Endothelial cell of umbilical vein (primary cell): Measurements from ENCODE around the gene THSD7B. TPM values are rescaled to one million over a fixed set of nuclear protein-coding genes. Genes with fewer than 3 reads are reported as not detected.

Experiments
- BruUV-seq: library from RNA; stranded (reverse); fragments of 400-500 nt; replicated peaks from 2 replicates; lab custom pipeline; 2021; lab: Mats Ljungman, UMichigan
- CTCF ChIA-PET: fragments of 300-600, 350-600 bp; sonication (Branson Sonifier 250); formaldehyde crosslinking; loops from one replicate; lab custom pipeline; 2021; ENCODE audit warnings: antibody characterized with exemption, inconsistent platforms; lab: Charles Lee
- POLR2A ChIA-PET: fragments of 300-600, 350-600 bp; sonication (Branson Sonifier 250); formaldehyde crosslinking; loops from one replicate; lab custom pipeline; 2021; ENCODE audit warnings: antibody characterized with exemption, inconsistent platforms; lab: Charles Lee
- DNase-seq: peaks from one replicate; pipeline ENCODE4 v3.0.0-alpha.2; 2011; ENCODE audit warnings: low read depth, low spot score
- FAIRE-seq: peaks from 2 replicates; lab custom pipeline; 2011; peaks lifted over from hg19 to GRCh38; lab: Jason Lieb, UNC
- H2AFZ ChIP-seq: 2 replicates; pipeline ENCODE4 v1.6.0; 2012; ENCODE audit warnings: low read depth, low read length, control low read depth, inconsistent platforms
- H3K27ac ChIP-seq: 2 replicates; pipeline ENCODE4 v1.5.1; 2011; ENCODE audit warnings: low read depth, mild to moderate bottlenecking, control low read depth, low read length, moderate library complexity; ENCODE audit not compliant: insufficient read depth
- H3K27me3 ChIP-seq, 2 experiments: 2 replicates each; pipeline versions ENCODE4 v1.6.0 to v1.6.1; 2011; ENCODE audit warnings: low read length in 2 of 2, mixed read lengths in 1 of 2; ENCODE audit not compliant: control insufficient read depth in 2 of 2, insufficient read depth in 2 of 2
- H3K36me3 ChIP-seq, 2 experiments: 2 replicates in 1 of 2; 3 replicates in 1 of 2; pipeline ENCODE4 v1.5.1; 2011; ENCODE audit warnings: low read length in 2 of 2, mild to moderate bottlenecking in 1 of 2, moderate library complexity in 1 of 2; ENCODE audit not compliant: control insufficient read depth in 2 of 2, insufficient read depth in 2 of 2; ENCODE audit errors: extremely low read depth in 1 of 2
- H3K4me1 ChIP-seq: 3 replicates; pipeline ENCODE4 v1.5.1; 2011; ENCODE audit warnings: mild to moderate bottlenecking, low read length; ENCODE audit not compliant: control insufficient read depth, insufficient read depth; ENCODE audit errors: extremely low read depth
- H3K4me2 ChIP-seq: 2 replicates; pipeline ENCODE4 v1.6.1; 2011; ENCODE audit warnings: low read length, control low read depth, mixed read lengths; ENCODE audit not compliant: insufficient read depth
- H3K4me3 ChIP-seq, 3 experiments: fragments of 200-600 bp in 1 of 3; sonication (generic), shearing (Covaris generic) in 1 of 3; replicated peaks in 1 of 3; 2 replicates each; pipeline ENCODE4 v1.5.1; 2011 to 2016; ENCODE audit warnings: control low read depth in 3 of 3, low read length in 3 of 3, mild to moderate bottlenecking in 2 of 3, inconsistent platforms in 1 of 3, low read depth in 1 of 3, moderate library complexity in 1 of 3; ENCODE audit not compliant: insufficient read depth in 1 of 3
- H3K79me2 ChIP-seq: 2 replicates; pipeline ENCODE4 v1.6.0; 2012; ENCODE audit warnings: low read length, inconsistent platforms; ENCODE audit not compliant: control insufficient read depth, insufficient read depth
- H3K9ac ChIP-seq: replicated peaks from 2 replicates; pipeline ENCODE3; 2011; ENCODE audit warnings: low read length, control low read depth; ENCODE audit not compliant: insufficient read depth; ENCODE audit errors: extremely low read depth
- H3K9me1 ChIP-seq: replicated peaks from 3 replicates; pipeline ENCODE4 v1.6.0; 2011; ENCODE audit warnings: mild to moderate bottlenecking, low read length; ENCODE audit not compliant: control insufficient read depth, insufficient read depth; ENCODE audit errors: extremely low read depth
- H3K9me3 ChIP-seq: replicated peaks from 2 replicates; pipeline ENCODE4 v1.5.1; 2012; ENCODE audit warnings: low read length, inconsistent platforms; ENCODE audit not compliant: control insufficient read depth, insufficient read depth
- H4K20me1 ChIP-seq: replicated peaks from 2 replicates; pipeline ENCODE3; 2011; ENCODE audit warnings: mild to moderate bottlenecking, low read length; ENCODE audit not compliant: control insufficient read depth, insufficient read depth; ENCODE audit errors: extremely low read depth
- CTCF ChIP-seq, 2 donors: IDR thresholded peaks; 1 replicate in 1 of 2; 2 replicates in 1 of 2; pipeline ENCODE4 v1.5.1; 2011; ENCODE audit warnings: low read length in 2 of 2, mild to moderate bottlenecking in 2 of 2, moderate library complexity in 2 of 2, control low read depth in 1 of 2, inconsistent platforms in 1 of 2, low read depth in 1 of 2; ENCODE audit not compliant: insufficient read depth in 1 of 2; ENCODE audit errors: extremely low read depth in 1 of 2
- EZH2 ChIP-seq: IDR thresholded peaks from 2 replicates; pipeline ENCODE4 v1.6.1; 2012; ENCODE audit warnings: borderline replicate concordance, low read depth, mild to moderate bottlenecking, moderate library complexity, low read length, inconsistent platforms; ENCODE audit not compliant: severe bottlenecking
- FOS ChIP-seq: IDR thresholded peaks from 2 replicates; pipeline ENCODE4 v1.6.1; 2011; ENCODE audit warnings: mild to moderate bottlenecking, low read length, moderate library complexity, borderline replicate concordance; ENCODE audit not compliant: insufficient read depth
- GATA2 ChIP-seq: IDR thresholded peaks from 2 replicates; pipeline ENCODE4 v1.7.0; 2011; ENCODE audit warnings: low read depth, mild to moderate bottlenecking, moderate library complexity, mixed read lengths, low read length; ENCODE audit not compliant: insufficient read length, insufficient read depth
- JUN ChIP-seq: IDR thresholded peaks from 2 replicates; pipeline ENCODE4 v1.6.1; 2011; ENCODE audit warnings: borderline replicate concordance, low read depth; ENCODE audit not compliant: insufficient read length, insufficient read depth
- MAX ChIP-seq: IDR thresholded peaks from 2 replicates; pipeline ENCODE4 v1.6.1; 2011; ENCODE audit not compliant: insufficient read depth, insufficient read length
- MYC ChIP-seq: IDR thresholded peaks from one replicate; pipeline ENCODE4 v1.6.1; 2011; ENCODE audit warnings: mild to moderate bottlenecking, low read depth, low read length
- POLR2A ChIP-seq: IDR thresholded peaks from 2 replicates; pipeline ENCODE4 v1.6.1; 2012; ENCODE audit warnings: low read depth, mild to moderate bottlenecking, control low read depth, low read length
- POLR2AphosphoS5 ChIP-seq: IDR thresholded peaks from 2 replicates; pipeline ENCODE4 v1.6.1; 2012; ENCODE audit warnings: low read depth, mild to moderate bottlenecking, control low read depth, low read length, moderate library complexity; ENCODE audit not compliant: insufficient read depth
- dilution Hi-C: fragments of 300-500 bp; cut with MboI; formaldehyde crosslinking; loops from one replicate; pipeline ENCODE4 v1.15.0; 2019; ENCODE audit warnings: low sequenced_read_pairs; ENCODE audit not compliant: extremely low pct_ligation_motif_present
- intact Hi-C: fragments of 100-400 bp; cut with micrococcal nuclease; formaldehyde crosslinking; loops from one replicate; pipeline ENCODE4 v1.10.0; 2022
- polyA plus RNA-seq, 4 experiments: library from polyadenylated mRNA; depleted of rRNA in 3 of 4; stranded (reverse) in 3 of 4; unstranded in 1 of 4; fragments of >200 nt; gene quantifications; 2 replicates each; pipeline versions ENCODE4 v1.2.1 to v1.2.3, GENCODE V29; 2011 to 2012; ENCODE audit warnings: missing spikeins in 1 of 4
- total RNA-seq: library from RNA; stranded (reverse); gene quantifications from 2 replicates; pipeline ENCODE4 v1.2.3, GENCODE V29; 2021

The THSD7B gene
- total and polyA plus RNA-seq, 2 donors (not counting 3 experiments of a cell fraction or from before 2014, with no cell fraction given): 0.04 TPM; not detected in 1

DNA sequence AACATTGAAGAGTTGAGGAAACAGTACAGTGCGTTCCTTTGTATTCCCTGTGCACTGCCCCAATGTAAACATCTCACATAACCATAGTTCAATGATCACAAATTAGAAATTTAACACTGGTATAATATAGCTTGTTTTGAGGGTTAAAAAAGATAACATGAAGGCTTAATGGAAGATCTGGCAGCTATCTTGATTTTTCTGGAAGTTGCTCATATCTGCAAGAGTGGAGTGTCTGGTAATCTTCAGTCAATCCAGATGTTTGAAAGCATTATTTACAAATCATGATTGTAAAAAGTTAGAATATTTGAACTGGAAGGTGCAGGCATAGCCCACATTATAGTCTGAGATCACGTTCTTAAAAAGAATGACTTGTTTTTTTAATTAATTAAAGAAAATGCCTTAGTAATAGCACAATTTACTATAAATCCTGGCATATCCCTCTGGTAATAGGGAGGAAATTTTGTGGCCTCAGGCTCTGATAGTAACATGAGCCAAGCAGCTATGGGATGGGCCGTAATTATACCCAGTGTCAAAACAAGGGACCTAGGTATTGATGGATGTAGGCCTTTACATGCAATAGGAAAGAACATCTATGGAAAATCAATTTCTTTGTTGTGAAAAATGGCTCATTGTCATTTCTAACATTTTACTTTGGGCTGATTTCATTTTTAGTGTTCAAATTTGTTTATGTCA, 418.0 kb downstream of the THSD7B start:
- CTCF ChIA-PET: interaction anchor here (1.5 kb wide), 1 partner anchor 12 kb away, joined by 4 read pairs; no protein-coding TSS in a partner anchor
- TF ChIP-seq EZH2 (no peak), FOS (no peak), GATA2 (no peak), POLR2A (no peak), POLR2AphosphoS5 (no peak), JUN (no peak)
- DNase-seq: no peak
- Histone ChIP-seq H3K9me1 (no peaks in the 10 kb centered on the region), H3K9ac (no peak overlapping the region), H4K20me1 (no peaks in the 10 kb centered on the region), H2AFZ (no peak overlapping the region), H3K9me3 (peaks cover 2% of the 10 kb centered on the region), H3K27ac (no peak overlapping the region), H3K4me3 (no peak overlapping the region), H3K36me3 (no peaks in the 10 kb centered on the region), H3K4me2 (no peak overlapping the region), H3K79me2 (no peaks in the 10 kb centered on the region), H3K4me1 (peaks cover 3% of the 10 kb centered on the region), H3K27me3 (no peaks in the 10 kb centered on the region)
- intact Hi-C loops: loop anchor here (10.0 kb wide), 1 partner anchor 319 kb away; no protein-coding TSS in a partner anchor
- POLR2A ChIA-PET: no interaction called here
- dilution Hi-C loops: no loop called here
- FAIRE-seq: no peak
- no TSS peak for BruUV-seq

DNA sequence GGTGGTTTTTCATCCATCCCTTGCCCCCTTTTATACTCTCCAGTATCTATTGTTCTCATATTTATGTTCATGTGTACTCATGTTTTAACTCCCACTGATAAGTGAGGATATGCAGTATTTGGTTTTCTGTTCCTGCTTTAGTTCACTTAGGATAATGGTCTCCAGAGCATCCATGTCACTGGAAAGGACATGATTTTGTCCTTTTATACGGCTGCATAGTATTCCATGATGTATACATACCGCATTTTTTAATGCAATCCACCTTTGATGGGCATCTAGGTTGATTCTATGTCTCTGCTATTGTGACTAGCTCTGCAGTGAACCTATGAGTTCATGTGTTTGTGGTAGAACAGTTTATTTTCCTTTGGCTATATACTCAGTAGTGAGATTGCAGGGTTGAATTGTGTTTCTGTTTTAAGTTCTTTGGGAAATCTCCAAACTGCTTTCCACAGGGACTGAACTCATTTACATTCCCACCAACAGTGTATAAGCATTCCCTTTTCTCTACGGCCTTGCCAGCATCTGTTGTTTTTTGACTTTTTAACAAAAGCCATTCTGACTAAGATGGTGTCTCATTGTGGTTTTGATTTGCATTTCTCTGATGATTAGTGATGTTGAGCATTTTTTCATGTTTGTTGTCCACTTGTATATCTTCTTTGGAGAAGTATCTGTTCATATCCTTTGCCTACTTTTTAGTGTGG, 420.2 kb downstream of the THSD7B start:
- Histone ChIP-seq H4K20me1 (no peaks in the 10 kb centered on the region), H3K27ac (no peak overlapping the region), H3K9me3 (peaks cover 2% of the 10 kb centered on the region), H3K9me1 (no peaks in the 10 kb centered on the region), H3K4me1 (no peaks in the 10 kb centered on the region), H2AFZ (no peak overlapping the region), H3K4me3 (no peak overlapping the region), H3K36me3 (no peaks in the 10 kb centered on the region), H3K4me2 (no peak overlapping the region), H3K9ac (no peak overlapping the region), H3K27me3 (no peaks in the 10 kb centered on the region), H3K79me2 (no peaks in the 10 kb centered on the region)
- ChIA-PET CTCF (no interaction called here), POLR2A (no interaction called here)
- no peak for TF ChIP-seq EZH2
- no peak for TF ChIP-seq POLR2AphosphoS5
- no peak for TF ChIP-seq JUN
- no peak for TF ChIP-seq MAX
- no peak for TF ChIP-seq MYC
- no peak for TF ChIP-seq GATA2
- TF ChIP-seq FOS: no peak
- no peak for TF ChIP-seq CTCF (IDR thresholded peaks at IDR 0.05; ENCODE audit: extremely low read depth in 1 of 2, insufficient read depth in 1 of 2, low read depth in 1 of 2, low read length in 2 of 2)
- no peak for TF ChIP-seq POLR2A
- no peak for DNase-seq
- dilution Hi-C loops (no loop called here), intact Hi-C loops (loop anchor here (10.0 kb wide), 1 partner anchor 321 kb away; no protein-coding TSS in a partner anchor)
- FAIRE-seq: no peak
- no TSS peak for BruUV-seq
